WTC11 (cell line): Measurements from ENCODE around the gene NR1H2. TPM values are rescaled to one million over a fixed set of nuclear protein-coding genes. Genes with fewer than 3 reads are reported as not detected.

ENCODE experiments used
- ATAC-seq: fragments of 200-7000 bp; cut with Tn5 transposase; 2 replicates; pipeline ENCODE4 v1.10.0; 2021; ENCODE audit warnings: mild to moderate bottlenecking, moderate library complexity
- Bru-seq: library from RNA; stranded (reverse); fragments of 400-500 nt; gene quantifications from one replicate; lab custom pipeline; 2021; lab: Mats Ljungman, UMichigan
- CTCF ChIA-PET: fragments of 300-600 bp; sonication (Branson Sonifier 250); formaldehyde crosslinking; loops from one replicate; lab custom pipeline; 2021; ENCODE audit warnings: antibody characterized with exemption; lab: Charles Lee
- POLR2A ChIA-PET: fragments of 350-600 bp; sonication (Branson Sonifier 250); formaldehyde crosslinking; loops from one replicate; lab custom pipeline; 2021; ENCODE audit warnings: antibody characterized with exemption; lab: Charles Lee
- DNase-seq: peaks from one replicate; pipeline ENCODE4 v3.0.0; 2021; ENCODE audit warnings: low spot score
- H3K27ac Mint-ChIP-seq: 2 replicates; pipeline ENCODE4 v1.8.0; 2021; ENCODE audit warnings: mixed read lengths
- H3K27me3 Mint-ChIP-seq: 2 replicates; pipeline ENCODE4 v1.8.0; 2021; ENCODE audit warnings: low read depth, mild to moderate bottlenecking, moderate library complexity, mixed read lengths
- H3K36me3 Mint-ChIP-seq: 2 replicates; pipeline ENCODE4 v1.8.0; 2021; ENCODE audit warnings: mixed read lengths
- H3K4me1 Mint-ChIP-seq: 2 replicates; pipeline ENCODE4 v1.8.0; 2022; ENCODE audit warnings: mixed read lengths
- H3K4me3 Mint-ChIP-seq: 2 replicates; pipeline ENCODE4 v1.8.0; 2021; ENCODE audit warnings: mild to moderate bottlenecking, moderate library complexity, mixed read lengths
- H3K9me3 Mint-ChIP-seq: 2 replicates; pipeline ENCODE4 v1.8.0; 2021; ENCODE audit warnings: mixed read lengths
- CBFB ChIP-seq: sonication (generic); formaldehyde crosslinking; IDR thresholded peaks from 2 replicates; pipeline ENCODE4 v1.8.1; 2022; ENCODE audit warnings: mild to moderate bottlenecking, low read depth, missing genetic modification reagents
- E2F1 ChIP-seq: sonication (generic); formaldehyde crosslinking; IDR thresholded peaks from 2 replicates; pipeline ENCODE4 v1.8.0; 2022; ENCODE audit warnings: mild to moderate bottlenecking, missing genetic modification reagents
- E2F4 ChIP-seq: sonication (generic); formaldehyde crosslinking; IDR thresholded peaks from 2 replicates; pipeline ENCODE4 v1.8.1; 2022; ENCODE audit warnings: low read depth, mild to moderate bottlenecking, moderate library complexity, missing genetic modification reagents, borderline replicate concordance
- EMX1 ChIP-seq: fragments of 250-450 bp; sonication (Bioruptor Pico); IDR thresholded peaks from 2 replicates; pipeline ENCODE4 v1.8.0; 2021; ENCODE audit warnings: mild to moderate bottlenecking
- ERG ChIP-seq: fragments of 250-450 bp; sonication (Bioruptor Pico); IDR thresholded peaks from 2 replicates; pipeline ENCODE4 v1.8.0; 2021; ENCODE audit warnings: mild to moderate bottlenecking
- ESRRA ChIP-seq: sonication (generic); formaldehyde crosslinking; IDR thresholded peaks from 2 replicates; pipeline ENCODE4 v1.8.1; 2022; ENCODE audit warnings: mild to moderate bottlenecking, missing genetic modification reagents, borderline replicate concordance
- FOXK1 ChIP-seq: sonication (generic); formaldehyde crosslinking; IDR thresholded peaks from 2 replicates; pipeline ENCODE4 v1.8.0; 2022; ENCODE audit warnings: mild to moderate bottlenecking, moderate library complexity, missing genetic modification reagents
- GABPB1 ChIP-seq: sonication (generic); formaldehyde crosslinking; IDR thresholded peaks from 2 replicates; pipeline ENCODE4 v1.8.1; 2023; ENCODE audit warnings: mild to moderate bottlenecking, missing genetic modification reagents
- GTF2I ChIP-seq: fragments of 250-450 bp; sonication (Bioruptor Pico); conservative IDR thresholded peaks from 2 replicates; pipeline ENCODE4 v1.4.0; 2021; ENCODE audit warnings: mild to moderate bottlenecking
- HMGXB4 ChIP-seq: sonication (generic); formaldehyde crosslinking; IDR thresholded peaks from 2 replicates; pipeline ENCODE4 v1.8.1; 2023; ENCODE audit warnings: mild to moderate bottlenecking, moderate library complexity, missing genetic modification reagents
- IRF1 ChIP-seq: sonication (generic); formaldehyde crosslinking; IDR thresholded peaks from 2 replicates; pipeline ENCODE4 v1.8.0; 2023; ENCODE audit warnings: missing genetic modification reagents
- IRF2 ChIP-seq: sonication (generic); formaldehyde crosslinking; IDR thresholded peaks from 2 replicates; pipeline ENCODE4 v1.8.0; 2022; ENCODE audit warnings: low read depth, missing genetic modification reagents, borderline replicate concordance
- MAX ChIP-seq: sonication (generic); formaldehyde crosslinking; IDR thresholded peaks from 2 replicates; pipeline ENCODE4 v1.8.0; 2022; ENCODE audit warnings: mild to moderate bottlenecking, missing genetic modification reagents
- MYBL2 ChIP-seq: sonication (generic); formaldehyde crosslinking; IDR thresholded peaks from 2 replicates; pipeline ENCODE4 v1.8.1; 2023; ENCODE audit warnings: mild to moderate bottlenecking, moderate library complexity, missing genetic modification reagents
- NFATC4 ChIP-seq: fragments of 250-450 bp; sonication (Bioruptor Pico); IDR thresholded peaks from 2 replicates; pipeline ENCODE4 v1.9.0; 2021; ENCODE audit warnings: mild to moderate bottlenecking
- NFE2L1 ChIP-seq: sonication (generic); formaldehyde crosslinking; IDR thresholded peaks from 2 replicates; pipeline ENCODE4 v1.8.1; 2023; ENCODE audit warnings: missing genetic modification reagents
- NR1H2 ChIP-seq: sonication (generic); formaldehyde crosslinking; IDR thresholded peaks from 2 replicates; pipeline ENCODE4 v1.9.0; 2021; ENCODE audit warnings: mild to moderate bottlenecking, moderate library complexity, missing genetic modification reagents
- OVOL2 ChIP-seq: fragments of 250-450 bp; sonication (Bioruptor Pico); IDR thresholded peaks from 2 replicates; pipeline ENCODE4 v1.9.0; 2021; ENCODE audit warnings: mild to moderate bottlenecking, borderline replicate concordance
- PRDM15 ChIP-seq: sonication (generic); formaldehyde crosslinking; IDR thresholded peaks from 2 replicates; pipeline ENCODE4 v1.8.0; 2022; ENCODE audit warnings: missing genetic modification reagents
- RELA ChIP-seq: sonication (generic); formaldehyde crosslinking; IDR thresholded peaks from 2 replicates; pipeline ENCODE4 v1.8.1; 2022; ENCODE audit warnings: missing genetic modification reagents, mild to moderate bottlenecking, borderline replicate concordance
- SOX15 ChIP-seq: fragments of 250-450 bp; sonication (Bioruptor Pico); IDR thresholded peaks from 2 replicates; pipeline ENCODE4 v1.9.0; 2021; ENCODE audit warnings: mild to moderate bottlenecking
- SP1 ChIP-seq: sonication (generic); formaldehyde crosslinking; conservative IDR thresholded peaks from 2 replicates; pipeline ENCODE4 v1.8.1; 2022; ENCODE audit warnings: missing genetic modification reagents
- TEAD1 ChIP-seq: sonication (generic); formaldehyde crosslinking; IDR thresholded peaks from 2 replicates; pipeline ENCODE4 v1.8.0; 2022; ENCODE audit warnings: mild to moderate bottlenecking, missing genetic modification reagents
- ZNF121 ChIP-seq: sonication (generic); formaldehyde crosslinking; IDR thresholded peaks from 2 replicates; pipeline ENCODE4 v1.8.0; 2023; ENCODE audit warnings: missing genetic modification reagents
- ZNF232 ChIP-seq: sonication (generic); formaldehyde crosslinking; IDR thresholded peaks from 2 replicates; pipeline ENCODE4 v1.8.0; 2022; ENCODE audit warnings: mild to moderate bottlenecking, missing genetic modification reagents
- ZNF423 ChIP-seq: fragments of 250-450 bp; sonication (Bioruptor Pico); IDR thresholded peaks from 2 replicates; pipeline ENCODE4 v2.1.2; 2022; ENCODE audit warnings: mild to moderate bottlenecking, moderate library complexity
- long read RNA-seq, 3 experiments: library from RNA in 1 of 3; library from capped mRNA in 1 of 3; library from polyadenylated mRNA in 1 of 3; unstranded in 2 of 3; stranded (forward) in 1 of 3; transcript quantifications; one replicate each; pipeline ENCODE4 v2.0.0, GENCODE V29; 2021
- total RNA-seq: library from RNA; stranded (reverse); gene quantifications from 3 replicates; pipeline ENCODE4 v1.2.3, GENCODE V29; 2021

NR1H2 gene
- total RNA-seq (40.5 to 45.8 TPM (median 41.0 TPM) in 3 replicates), Bru-seq, nascent RNA (percentile 64 among the genes with signal in this experiment)
- long read RNA-seq, experiment 1, transcript NR1H2-201 (10 exons, 1,998 nt), result major isoform, 241 of 302 reads
- long read RNA-seq, experiment 1, transcript NR1H2-211 (10 exons, 1,830 nt), result minor isoform, 9 of 302 reads
- long read RNA-seq, experiment 1, partial matches to known transcripts, result 22 of 302 reads
- long read RNA-seq, experiment 1, other reads (novel, unspliced or antisense), result 29 of 302 reads
- long read RNA-seq, experiment 2, transcript NR1H2-201 (10 exons, 1,998 nt), result major isoform, 27 of 58 reads
- long read RNA-seq, experiment 2, partial matches to known transcripts, result 18 of 58 reads
- long read RNA-seq, experiment 2, other reads (novel, unspliced or antisense), result 12 of 58 reads
- long read RNA-seq, experiment 3, transcript NR1H2-201 (10 exons, 1,998 nt), result major isoform, 65 of 85 reads
- long read RNA-seq, experiment 3, partial matches to known transcripts, result 6 of 85 reads
- long read RNA-seq, experiment 3, other reads (novel, unspliced or antisense), result 11 of 85 reads

GRCh38 chr19:50376166-50377050 lies at the start of gene NR1H2:
Gene NR1H2, plus strand, starts transcription at chr19:50376457. Its CDS starts 1,149 bp downstream, at chr19:50377606.
- peak; percentile 95 for DNase-seq
- Mint-ChIP-seq H3K36me3 (peaks cover 26% of the 10 kb centered on the region), H3K27me3 (no peaks in the 10 kb centered on the region; the same call in none of the 2 replicates), H3K27ac (peak within 1 kb of the TSS; percentile 100), H3K4me3 (peak within 1 kb of the TSS; percentile 99), H3K4me1 (peaks cover 3% of the 10 kb centered on the region; the same call in 1 of the 2 replicates), H3K9me3 (no peaks in the 10 kb centered on the region)
- POLR2A ChIA-PET, result interaction anchor here (0.6 to 1.1 kb wide), 6 partner anchors 8 to 183 kb away, joined by 3 to 4 read pairs (median 4); partner anchors contain the start of gene KCNC3
- CTCF ChIA-PET, result interaction anchor here (0.8 to 3.5 kb wide), 12 partner anchors 7 to 146 kb away, joined by 3 to 20 read pairs (median 4); no protein-coding TSS in a partner anchor
- ATAC-seq, result peak; percentile 80
- no peak for TF ChIP-seq NFE2L1 (CRISPR knock-in tag)
- peak; percentile 91 for TF ChIP-seq SP1 (CRISPR knock-in tag)
- TF ChIP-seq ESRRA (CRISPR knock-in tag), result no peak
- TF ChIP-seq IRF1 (CRISPR knock-in tag), result no peak
- TF ChIP-seq OVOL2 (CRISPR knock-in tag), result no peak
- TF ChIP-seq PRDM15 (CRISPR knock-in tag), result peak; percentile 48; the same call in 1 of the 2 replicates
- TF ChIP-seq HMGXB4 (CRISPR knock-in tag), result no peak
- 0 out of 2 replicates have a peak, but pooled peaks have one; percentile 30 for TF ChIP-seq E2F1 (CRISPR knock-in tag)
- TF ChIP-seq NR1H2 (CRISPR knock-in tag), result no peak
- TF ChIP-seq E2F4 (CRISPR knock-in tag), result no peak
- no peak for TF ChIP-seq ZNF423
- TF ChIP-seq SOX15, result no peak
- TF ChIP-seq GTF2I (CRISPR knock-in tag), result peak; percentile 66; the same call in 1 of the 2 replicates
- no peak for TF ChIP-seq IRF2
- peak; percentile 58 for TF ChIP-seq MAX (CRISPR knock-in tag)
- TF ChIP-seq MYBL2 (CRISPR knock-in tag), result no peak
- TF ChIP-seq EMX1, result no peak
- TF ChIP-seq NFATC4 (CRISPR knock-in tag), result no peak
- no peak for TF ChIP-seq RELA (CRISPR knock-in tag)
- TF ChIP-seq ZNF121 (CRISPR knock-in tag), result no peak
- TF ChIP-seq CBFB, result no peak
- TF ChIP-seq ERG, result no peak
- peak; percentile 95 for TF ChIP-seq GABPB1 (CRISPR knock-in tag)
- peak; percentile 98 for TF ChIP-seq FOXK1 (CRISPR knock-in tag)
- peak; percentile 63; the same call in 1 of the 2 replicates for TF ChIP-seq TEAD1 (CRISPR knock-in tag)
- 0 out of 2 replicates have a peak, but pooled peaks have one; percentile 32 for TF ChIP-seq ZNF232 (CRISPR knock-in tag)
